Measurements from ENCODE around the gene GPR55. TPM values are rescaled to one million over a fixed set of nuclear protein-coding genes. Genes with fewer than 3 reads are reported as not detected.

Gene GPR55
- total and polyA plus RNA-seq, 2 donors: 1.9 to 2.1 TPM

GRCh38 chr2:230922951-230923717 lies 1.9 kb downstream of the GPR55 start:
- no peak overlapping the region for H3K27ac ChIP-seq (ENCODE audit: low read depth in 1 of 2, low read length in 1 of 2)
- 94% methylated on average over 16 of the region's 16 CpGs for WGBS
- H3K4me1 ChIP-seq (ENCODE audit: control insufficient read depth in 2 of 2, insufficient read depth in 2 of 2, low read length in 2 of 2): peaks cover 2 to 44% of the 10 kb centered on the region in 2 donors
- H3K36me3 ChIP-seq (ENCODE audit: control insufficient read depth in 2 of 2, insufficient read depth in 2 of 2, low read length in 1 of 2): no peaks in the 10 kb centered on the region
- no peak overlapping the region for H3K4me3 ChIP-seq (ENCODE audit: low read length in 2 of 2)
- H3K9me3 ChIP-seq (ENCODE audit: control insufficient read depth in 2 of 2, insufficient read depth in 1 of 2, low read length in 1 of 2): no peaks in the 10 kb centered on the region
- H3K27me3 ChIP-seq (ENCODE audit: control insufficient read depth in 2 of 2, insufficient read depth in 1 of 2, low read length in 1 of 2): peaks cover 0 to 2% of the 10 kb centered on the region in 2 donors
- DNase-seq (ENCODE audit: low read depth in 6 of 9, low spot score in 9 of 9): no peak

GRCh38 chr2:230921806-230922595 lies 3.0 kb downstream of the GPR55 start:
- Histone ChIP-seq H3K27me3 (ENCODE audit: control insufficient read depth in 2 of 2, insufficient read depth in 1 of 2, low read length in 1 of 2) (peaks cover 0 to 2% of the 10 kb centered on the region in 2 donors), H3K9me3 (ENCODE audit: control insufficient read depth in 2 of 2, insufficient read depth in 1 of 2, low read length in 1 of 2) (no peaks in the 10 kb centered on the region), H3K4me1 (ENCODE audit: control insufficient read depth in 2 of 2, insufficient read depth in 2 of 2, low read length in 2 of 2) (peaks cover 2 to 34% of the 10 kb centered on the region in 2 donors), H3K27ac (ENCODE audit: low read depth in 1 of 2, low read length in 1 of 2) (no peak overlapping the region), H3K4me3 (ENCODE audit: low read length in 2 of 2) (no peak overlapping the region), H3K36me3 (ENCODE audit: control insufficient read depth in 2 of 2, insufficient read depth in 2 of 2, low read length in 1 of 2) (no peaks in the 10 kb centered on the region)
- 95% methylated on average over 11 of the region's 11 CpGs for whole genome bisulfite sequencing
- DNase-seq (ENCODE audit: low read depth in 6 of 9, low spot score in 9 of 9): no peak

GRCh38 chr2:230920167-230920566 lies 4.9 kb downstream of the GPR55 start:
- DNase-seq (ENCODE audit: low read depth in 6 of 9, low spot score in 9 of 9): no peak
- H3K27ac ChIP-seq (ENCODE audit: low read depth in 1 of 2, low read length in 1 of 2): no peak overlapping the region
- H3K27me3 ChIP-seq (ENCODE audit: control insufficient read depth in 2 of 2, insufficient read depth in 1 of 2, low read length in 1 of 2): peaks cover 0 to 2% of the 10 kb centered on the region in 2 donors
- no peaks in the 10 kb centered on the region for H3K36me3 ChIP-seq (ENCODE audit: control insufficient read depth in 2 of 2, insufficient read depth in 2 of 2, low read length in 1 of 2)
- H3K4me3 ChIP-seq (ENCODE audit: low read length in 2 of 2): no peak overlapping the region
- WGBS: 87% methylated on average over 2 of the region's 2 CpGs
- no peaks in the 10 kb centered on the region for H3K9me3 ChIP-seq (ENCODE audit: control insufficient read depth in 2 of 2, insufficient read depth in 1 of 2, low read length in 1 of 2)
- peaks cover 2 to 21% of the 10 kb centered on the region in 2 donors for H3K4me1 ChIP-seq (ENCODE audit: control insufficient read depth in 2 of 2, insufficient read depth in 2 of 2, low read length in 2 of 2)

GRCh38 chr2:230919681-230920080 lies 5.4 kb downstream of the GPR55 start:
- no peak for DNase-seq (ENCODE audit: low read depth in 6 of 9, low spot score in 9 of 9)
- 53% methylated on average over 2 of the region's 2 CpGs for WGBS
- no peaks in the 10 kb centered on the region for H3K9me3 ChIP-seq (ENCODE audit: control insufficient read depth in 2 of 2, insufficient read depth in 1 of 2, low read length in 1 of 2)
- no peaks in the 10 kb centered on the region for H3K36me3 ChIP-seq (ENCODE audit: control insufficient read depth in 2 of 2, insufficient read depth in 2 of 2, low read length in 1 of 2)
- H3K4me3 ChIP-seq (ENCODE audit: low read length in 2 of 2): no peak overlapping the region
- peaks cover under 1 to 17% of the 10 kb centered on the region in 2 donors for H3K4me1 ChIP-seq (ENCODE audit: control insufficient read depth in 2 of 2, insufficient read depth in 2 of 2, low read length in 2 of 2)
- no peak overlapping the region for H3K27ac ChIP-seq (ENCODE audit: low read depth in 1 of 2, low read length in 1 of 2)
- H3K27me3 ChIP-seq (ENCODE audit: control insufficient read depth in 2 of 2, insufficient read depth in 1 of 2, low read length in 1 of 2): peaks cover 0 to 2% of the 10 kb centered on the region in 2 donors

- Histone ChIP-seq H3K36me3 (ENCODE audit: control insufficient read depth in 2 of 2, insufficient read depth in 2 of 2, low read length in 1 of 2) (no peaks in the 10 kb centered on the region), H3K9me3 (ENCODE audit: control insufficient read depth in 2 of 2, insufficient read depth in 1 of 2, low read length in 1 of 2) (no peaks in the 10 kb centered on the region), H3K4me1 (ENCODE audit: control insufficient read depth in 2 of 2, insufficient read depth in 2 of 2, low read length in 2 of 2) (peaks cover 0 to 14% of the 10 kb centered on the region in 2 donors), H3K4me3 (ENCODE audit: low read length in 2 of 2) (no peak overlapping the region), H3K27me3 (ENCODE audit: control insufficient read depth in 2 of 2, insufficient read depth in 1 of 2, low read length in 1 of 2) (peaks cover 0 to 2% of the 10 kb centered on the region in 2 donors), H3K27ac (ENCODE audit: low read depth in 1 of 2, low read length in 1 of 2) (no peak overlapping the region)
- 93% methylated on average over 2 of the region's 2 CpGs for WGBS
- DNase-seq (ENCODE audit: low read depth in 6 of 9, low spot score in 9 of 9): no peak
Measured at GRCh38 chr2:230919240-230919639, 5.8 kb downstream of the GPR55 start.

- Histone ChIP-seq H3K27ac (ENCODE audit: low read depth in 1 of 2, low read length in 1 of 2) (no peak overlapping the region), H3K4me1 (ENCODE audit: control insufficient read depth in 2 of 2, insufficient read depth in 2 of 2, low read length in 2 of 2) (peaks cover 0 to 2% of the 10 kb centered on the region in 2 donors), H3K9me3 (ENCODE audit: control insufficient read depth in 2 of 2, insufficient read depth in 1 of 2, low read length in 1 of 2) (no peaks in the 10 kb centered on the region), H3K36me3 (ENCODE audit: control insufficient read depth in 2 of 2, insufficient read depth in 2 of 2, low read length in 1 of 2) (no peaks in the 10 kb centered on the region), H3K27me3 (ENCODE audit: control insufficient read depth in 2 of 2, insufficient read depth in 1 of 2, low read length in 1 of 2) (peaks cover 0 to under 1% of the 10 kb centered on the region in 2 donors), H3K4me3 (ENCODE audit: low read length in 2 of 2) (no peak overlapping the region)
- no peak for DNase-seq (ENCODE audit: low read depth in 6 of 9, low spot score in 9 of 9)
- 95% methylated on average over 7 of the region's 7 CpGs for WGBS
Measured at GRCh38 chr2:230916218-230916617, 8.8 kb downstream of the GPR55 start.

GRCh38 chr2:230915319-230915718 lies 9.7 kb downstream of the GPR55 start:
- 94% methylated on average over 6 of the region's 6 CpGs for WGBS

GRCh38 chr2:230914886-230915285 lies 10.2 kb downstream of the GPR55 start:
- Histone ChIP-seq H3K4me3 (ENCODE audit: low read length in 2 of 2) (no peak overlapping the region), H3K4me1 (ENCODE audit: control insufficient read depth in 2 of 2, insufficient read depth in 2 of 2, low read length in 2 of 2) (peaks cover 0 to 2% of the 10 kb centered on the region in 2 donors), H3K36me3 (ENCODE audit: control insufficient read depth in 2 of 2, insufficient read depth in 2 of 2, low read length in 1 of 2) (peaks cover 0 to 3% of the 10 kb centered on the region in 2 donors), H3K27me3 (ENCODE audit: control insufficient read depth in 2 of 2, insufficient read depth in 1 of 2, low read length in 1 of 2) (no peaks in the 10 kb centered on the region), H3K9me3 (ENCODE audit: control insufficient read depth in 2 of 2, insufficient read depth in 1 of 2, low read length in 1 of 2) (no peaks in the 10 kb centered on the region), H3K27ac (ENCODE audit: low read depth in 1 of 2, low read length in 1 of 2) (no peak overlapping the region)
- WGBS: 99% methylated on average over 3 of the region's 3 CpGs
- no peak for DNase-seq (ENCODE audit: low read depth in 6 of 9, low spot score in 9 of 9)

More at GRCh38 chr2:230915319-230915718, 9.7 kb downstream of the GPR55 start:
- no peaks in the 10 kb centered on the region for H3K27me3 ChIP-seq (ENCODE audit: control insufficient read depth in 2 of 2, insufficient read depth in 1 of 2, low read length in 1 of 2)
- H3K4me1 ChIP-seq (ENCODE audit: control insufficient read depth in 2 of 2, insufficient read depth in 2 of 2, low read length in 2 of 2): peaks cover 0 to 2% of the 10 kb centered on the region in 2 donors
- H3K36me3 ChIP-seq (ENCODE audit: control insufficient read depth in 2 of 2, insufficient read depth in 2 of 2, low read length in 1 of 2): no peaks in the 10 kb centered on the region
- no peak for DNase-seq (ENCODE audit: low read depth in 6 of 9, low spot score in 9 of 9)
- H3K27ac ChIP-seq (ENCODE audit: low read depth in 1 of 2, low read length in 1 of 2): no peak overlapping the region
- no peaks in the 10 kb centered on the region for H3K9me3 ChIP-seq (ENCODE audit: control insufficient read depth in 2 of 2, insufficient read depth in 1 of 2, low read length in 1 of 2)
- no peak overlapping the region for H3K4me3 ChIP-seq (ENCODE audit: low read length in 2 of 2)

All from thymus (tissue), 11 donors.